Measurements from ENCODE around the gene POLR2J2.
"Not testable (repeated sequence)": the region's sequence is repeated elsewhere in the genome, so short reads cannot be mapped to it uniquely, and the experiment has no call there.

Gene POLR2J2

DNA sequence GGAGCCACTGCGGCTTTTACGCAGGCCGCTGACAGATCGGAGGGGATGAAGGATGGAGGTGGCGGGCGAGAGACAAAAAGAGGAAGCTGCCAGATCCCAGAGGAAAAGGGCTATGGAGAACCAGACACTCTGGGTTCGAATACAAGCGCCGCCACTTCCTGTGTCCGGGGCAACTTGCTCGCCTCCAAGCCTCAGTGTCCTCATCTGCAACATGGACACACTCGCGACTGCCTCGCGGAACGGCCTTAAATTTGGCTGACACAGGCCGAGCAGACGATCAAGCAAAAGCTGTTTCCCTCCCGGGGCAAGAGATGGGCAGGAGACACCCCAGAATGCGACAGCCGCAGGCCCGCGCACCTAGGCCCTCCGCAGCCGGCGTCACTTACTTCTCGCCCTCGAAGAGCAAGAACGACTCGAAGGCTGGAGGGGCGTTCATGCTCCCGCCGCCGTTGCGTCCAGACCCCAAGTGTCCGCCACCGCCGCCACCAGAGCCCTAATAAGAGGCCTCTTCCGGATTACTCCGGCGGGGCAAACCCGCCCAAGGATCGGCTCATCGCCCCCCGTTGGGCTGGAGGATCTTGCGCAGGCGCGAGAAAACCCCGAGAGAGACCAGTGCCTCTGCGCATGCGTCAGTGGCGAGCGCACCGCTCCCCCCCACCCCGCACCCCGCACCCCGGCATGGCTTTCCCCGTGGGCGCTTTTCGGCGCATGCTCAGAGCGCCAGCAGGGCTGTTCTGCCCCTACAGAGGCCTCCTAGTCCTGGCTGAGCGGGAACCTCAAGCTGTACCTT lies at the start of gene POLR2J2:
Gene POLR2J2, minus strand, starts transcription at position 498 of the 790 bp plus-strand sequence. Its CDS starts 62 bp downstream, at position 436.
- not testable (repeated sequence) for DNase-seq (ENCODE audit: low read depth in 1 of 2, low spot score in 1 of 2)

DNA sequence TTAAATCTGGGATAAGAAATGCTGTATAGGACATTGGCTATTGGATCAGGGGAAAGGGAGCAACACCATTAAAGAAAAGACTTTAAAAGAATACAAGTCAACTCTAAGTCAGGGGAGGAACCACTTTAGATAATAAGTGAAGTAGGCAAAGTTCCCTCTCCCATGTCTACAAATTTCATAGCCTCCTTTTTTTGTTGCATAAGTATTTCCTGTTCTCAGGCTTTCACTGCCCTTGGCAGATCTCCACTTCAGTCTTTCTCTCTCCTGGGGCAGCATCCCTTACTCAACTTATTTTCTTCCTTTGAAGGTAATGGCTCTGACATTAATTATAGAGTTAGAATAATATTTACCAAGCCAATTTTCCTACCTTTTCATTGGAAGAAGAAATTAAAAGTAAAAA lies 47.0 kb upstream of the POLR2J2 start:
- not testable (repeated sequence) for DNase-seq (ENCODE audit: low read depth in 1 of 2, low spot score in 1 of 2)

DNA sequence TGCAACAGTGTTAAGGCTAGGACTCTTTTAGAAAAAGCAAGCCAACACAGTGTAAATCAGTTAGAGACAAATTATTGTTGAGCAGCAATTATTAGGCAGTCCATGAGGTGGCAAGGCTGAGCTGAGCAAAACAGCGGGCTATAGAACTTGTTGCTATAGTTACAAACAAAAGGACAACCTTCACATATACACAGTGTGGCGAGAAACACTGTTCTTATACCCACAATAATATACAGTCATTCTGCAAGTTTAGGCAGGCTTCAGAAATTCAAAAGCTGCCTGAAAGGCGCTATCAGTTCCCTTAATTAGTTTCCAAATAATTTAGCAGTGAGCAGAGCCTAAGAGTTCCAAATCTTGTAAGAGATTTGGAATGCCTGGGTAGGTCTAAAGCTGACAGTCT lies 44.3 kb upstream of the POLR2J2 start:
- not testable (repeated sequence) for DNase-seq (ENCODE audit: low read depth in 1 of 2, low spot score in 1 of 2)

DNA sequence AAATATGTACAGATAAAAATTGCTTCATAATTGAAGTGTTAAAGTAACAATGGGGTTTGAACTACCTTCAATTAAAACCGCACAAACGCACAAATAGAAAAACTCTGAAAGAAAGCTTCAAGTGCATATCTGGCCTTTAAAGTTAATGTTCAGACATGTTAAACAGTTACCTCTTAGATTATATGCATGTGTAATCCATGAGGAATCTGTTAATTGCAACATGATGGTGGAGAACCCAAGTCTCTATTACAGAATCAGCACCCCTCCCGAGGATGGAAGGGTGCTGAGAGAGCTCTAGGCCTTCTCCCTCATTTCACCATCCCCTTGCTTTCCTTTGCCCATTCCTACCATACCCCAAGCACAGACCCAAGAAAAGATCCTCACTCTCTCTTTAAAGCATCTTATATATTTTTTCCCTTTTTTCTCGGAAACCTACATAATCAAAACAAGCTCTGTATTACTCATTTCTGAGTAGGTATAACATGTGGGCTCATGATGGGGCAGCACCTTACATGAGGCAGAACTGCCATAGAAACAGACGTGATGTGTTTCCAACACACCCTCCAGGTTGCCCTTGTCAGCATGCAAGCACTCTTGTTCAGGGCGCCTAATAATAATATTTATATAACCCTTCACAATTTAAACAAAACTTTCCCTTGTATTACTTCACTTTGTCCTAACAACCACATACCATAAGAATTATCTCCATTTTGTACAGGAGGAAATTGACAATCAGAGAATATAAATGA lies 43.5 kb upstream of the POLR2J2 start:
- DNase-seq (ENCODE audit: low read depth in 1 of 2, low spot score in 1 of 2), result not testable (repeated sequence)

DNA sequence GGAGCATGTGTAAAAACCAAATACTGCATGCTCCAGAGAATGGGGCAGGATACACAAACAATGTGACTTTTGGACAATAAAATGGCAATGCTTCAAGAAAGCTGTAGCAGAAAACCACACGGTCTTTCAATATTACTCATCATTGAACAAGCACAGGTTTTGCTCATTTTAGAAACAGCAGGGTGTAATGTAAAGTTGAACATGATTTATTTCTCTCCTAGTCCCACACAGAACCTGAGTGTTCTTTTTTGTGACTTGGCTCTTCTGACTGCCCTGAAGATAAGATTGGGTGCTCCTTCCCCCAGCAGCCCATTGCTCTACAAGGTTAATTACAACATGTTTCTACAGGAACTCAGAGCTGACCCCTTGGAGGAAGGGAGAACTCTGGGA lies 42.2 kb upstream of the POLR2J2 start:
- not testable (repeated sequence) for DNase-seq (ENCODE audit: low read depth in 1 of 2, low spot score in 1 of 2)

DNA sequence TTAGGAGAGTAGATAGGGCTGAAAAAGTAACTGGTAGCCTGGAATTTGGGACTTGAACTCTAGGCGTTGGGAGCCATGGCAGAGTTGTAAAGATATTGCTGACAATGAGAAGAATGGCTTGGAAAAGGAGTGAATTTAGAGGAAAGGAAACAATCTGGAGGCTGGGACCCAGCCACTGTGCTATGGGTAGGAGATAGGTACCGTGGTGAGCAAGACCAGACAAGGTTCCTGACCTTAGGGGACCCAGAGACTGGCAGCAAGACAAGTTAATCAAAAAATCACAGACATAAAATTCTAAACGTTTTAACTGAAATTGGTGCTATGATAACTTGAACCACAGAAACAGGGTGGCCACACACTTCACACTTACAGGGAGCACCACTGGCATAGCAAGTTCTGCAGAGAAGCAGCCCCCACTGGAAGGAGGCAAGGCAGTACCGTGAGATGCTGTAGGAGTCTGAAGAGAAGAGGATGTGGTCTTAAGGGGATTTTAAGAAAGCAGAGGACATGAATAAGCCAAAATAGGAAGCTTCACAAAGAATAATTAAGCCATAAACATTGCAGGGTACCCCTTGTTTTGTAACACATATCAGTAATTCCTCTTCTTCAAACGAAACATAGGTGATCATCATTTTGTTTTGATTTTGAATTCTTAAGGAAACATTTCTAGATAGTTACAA lies 41.7 kb upstream of the POLR2J2 start:
- DNase-seq (ENCODE audit: low read depth in 1 of 2, low spot score in 1 of 2), result not testable (repeated sequence)

DNA sequence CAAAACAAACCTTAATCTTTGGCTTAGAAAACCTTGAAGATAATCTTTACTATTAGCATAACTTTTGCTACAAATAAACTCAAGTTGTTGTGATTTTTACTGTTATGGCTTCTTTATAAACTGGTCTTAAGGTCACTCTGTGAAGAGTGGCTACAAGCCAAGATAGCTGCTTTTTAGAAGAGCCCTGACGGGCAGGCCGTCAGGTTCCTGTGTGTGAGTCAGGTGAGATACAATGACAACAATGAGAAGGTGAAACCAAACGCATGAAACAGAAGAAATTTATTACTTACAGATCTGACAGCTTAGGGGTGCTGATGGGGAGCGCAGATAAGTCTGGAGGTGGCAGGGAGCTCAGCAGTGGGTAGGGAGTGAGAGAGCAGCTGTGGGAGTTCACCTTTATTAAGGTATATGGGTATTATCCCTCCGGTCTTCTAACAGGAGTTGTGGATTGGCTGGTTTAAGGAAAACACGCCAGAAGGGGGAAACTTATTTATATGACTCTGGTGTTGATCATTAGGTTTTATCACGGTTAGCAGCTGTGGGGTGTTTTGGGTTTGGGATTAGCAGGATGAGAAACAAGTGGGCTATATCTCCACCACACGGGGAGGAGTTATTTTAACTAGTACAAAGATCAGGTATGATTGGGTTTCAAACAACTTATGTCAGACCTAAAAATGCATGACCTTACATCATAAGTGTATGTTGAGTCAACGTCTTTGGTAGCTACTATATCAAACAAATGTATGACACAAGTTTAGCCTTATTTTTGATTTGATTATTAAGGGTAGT lies 27.7 kb upstream of the POLR2J2 start:
- not testable (repeated sequence) for DNase-seq (ENCODE audit: low read depth in 1 of 2, low spot score in 1 of 2)

DNA sequence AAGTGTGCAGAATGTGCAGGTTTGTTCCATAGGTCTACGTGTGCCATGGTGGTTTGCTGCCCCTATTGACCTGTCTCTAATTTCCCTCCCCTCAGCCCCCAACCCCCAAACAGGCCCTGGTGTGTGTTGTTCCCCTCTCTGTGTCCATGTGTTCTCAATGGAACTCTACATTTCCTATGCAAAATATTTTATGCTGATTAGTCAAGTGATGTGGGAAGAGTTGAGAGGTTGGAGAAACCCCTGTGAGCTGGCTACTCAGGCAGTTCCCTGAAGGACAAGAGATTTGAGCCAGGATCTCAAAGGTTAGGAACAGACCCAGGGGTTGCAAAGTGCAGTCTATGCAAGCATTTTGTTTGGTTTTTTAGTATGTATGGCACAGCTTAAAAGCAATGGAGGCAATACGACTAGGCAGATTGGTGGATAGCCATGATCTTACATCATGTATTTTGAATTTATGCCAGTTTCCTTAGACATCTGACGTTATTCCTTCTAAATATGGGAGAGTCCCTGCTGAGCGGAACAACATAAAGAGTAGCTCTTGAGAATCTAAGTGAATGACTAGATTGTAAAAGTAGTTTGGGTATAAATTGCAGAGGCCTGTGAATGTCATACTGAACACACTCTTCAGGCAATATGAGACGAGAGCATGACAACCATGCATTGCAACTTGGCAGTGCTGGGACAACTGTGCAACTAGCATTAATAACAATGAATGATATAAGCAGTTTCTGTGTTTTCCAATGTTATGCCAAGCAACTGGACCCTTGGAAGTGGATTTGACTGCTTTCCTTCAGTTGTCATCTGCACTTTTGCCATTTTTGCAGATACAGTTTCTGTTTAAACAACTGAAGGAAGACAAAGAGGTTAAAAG lies 26.4 kb upstream of the POLR2J2 start:
- not testable (repeated sequence) for DNase-seq (ENCODE audit: low read depth in 1 of 2, low spot score in 1 of 2)

DNA sequence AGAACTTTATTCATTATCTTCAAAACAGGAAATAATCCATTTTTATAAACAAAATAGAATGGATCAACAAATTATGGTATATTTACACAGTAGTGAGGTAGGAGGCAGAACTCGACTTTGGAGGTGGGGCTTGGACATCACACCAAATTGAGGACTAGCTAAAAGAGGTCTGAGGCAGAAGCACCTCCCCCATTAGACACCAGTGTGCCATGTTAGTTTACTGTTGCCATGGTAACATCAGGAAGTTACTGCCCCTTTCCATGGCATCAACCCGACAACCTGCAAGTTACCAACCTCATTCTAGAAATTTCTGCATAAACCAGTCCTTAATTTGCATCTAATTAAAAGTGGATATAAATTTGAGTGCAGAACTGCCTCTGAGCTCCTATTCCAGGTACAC lies 24.5 kb upstream of the POLR2J2 start:
- DNase-seq (ENCODE audit: low read depth in 1 of 2, low spot score in 1 of 2), result not testable (repeated sequence)

DNA sequence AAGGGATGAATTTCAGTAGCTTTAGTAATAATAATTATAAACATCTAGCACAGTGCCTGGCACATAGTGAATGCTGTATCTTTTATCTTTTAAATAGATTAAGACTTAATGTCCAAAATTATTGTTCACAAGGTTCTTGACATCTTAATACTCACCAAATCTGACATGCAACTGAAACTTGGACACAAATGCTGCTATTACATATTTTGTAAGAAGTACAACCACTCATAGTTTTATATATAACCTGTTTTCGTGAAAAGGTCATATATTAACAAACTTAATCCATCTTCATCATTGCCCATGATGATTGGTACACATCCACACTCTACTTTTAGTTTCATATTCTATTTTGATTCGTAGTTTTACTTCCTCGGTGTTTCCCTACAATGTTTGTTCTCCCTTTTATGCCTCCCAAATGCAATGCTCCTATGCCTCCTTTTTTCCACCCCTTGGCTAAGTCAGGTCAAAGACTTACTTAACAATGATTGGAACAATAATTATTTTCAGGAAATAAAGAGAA lies 23.6 kb upstream of the POLR2J2 start:
- not testable (repeated sequence) for DNase-seq (ENCODE audit: low read depth in 1 of 2, low spot score in 1 of 2)

DNA sequence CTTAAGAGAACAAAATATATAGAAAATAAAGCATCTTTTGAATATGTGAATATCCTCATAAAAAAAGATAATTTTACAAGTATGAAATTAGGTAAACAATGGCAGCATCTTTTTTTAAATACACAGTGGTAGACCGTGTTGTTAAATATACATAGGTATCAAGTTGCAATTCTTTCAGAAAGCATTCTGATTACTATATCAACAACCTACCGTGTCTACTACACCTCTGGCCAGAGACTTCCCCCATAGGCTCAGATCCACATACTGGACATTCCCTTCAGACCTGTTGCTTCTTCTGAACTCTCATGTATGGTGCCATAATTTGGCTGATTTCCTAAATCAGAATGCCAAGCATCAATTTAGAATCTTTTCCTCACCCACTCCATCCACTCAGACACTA lies 22.5 kb upstream of the POLR2J2 start:
- not testable (repeated sequence) for DNase-seq (ENCODE audit: low read depth in 1 of 2, low spot score in 1 of 2)

DNA sequence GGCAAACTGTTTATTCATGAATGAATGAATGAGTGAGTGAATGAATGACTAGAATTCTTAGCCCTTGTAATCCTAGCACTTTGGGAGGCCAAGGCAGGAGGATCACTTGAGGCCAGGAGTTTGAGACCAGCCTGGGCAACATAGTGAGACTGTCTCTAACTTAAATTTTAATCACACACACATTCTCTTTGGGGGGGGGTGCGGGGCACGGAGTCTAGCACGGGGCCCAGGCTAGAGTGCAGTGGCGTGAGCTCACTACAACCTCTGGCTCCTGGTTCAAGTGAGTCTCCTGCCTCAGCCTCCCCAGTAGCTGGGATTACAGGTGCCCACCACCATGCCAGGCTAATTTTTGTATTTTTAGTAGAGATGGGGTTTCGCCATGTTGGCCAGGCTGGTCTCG lies 19.1 kb upstream of the POLR2J2 start:
- not testable (repeated sequence) for DNase-seq (ENCODE audit: low read depth in 1 of 2, low spot score in 1 of 2)

DNA sequence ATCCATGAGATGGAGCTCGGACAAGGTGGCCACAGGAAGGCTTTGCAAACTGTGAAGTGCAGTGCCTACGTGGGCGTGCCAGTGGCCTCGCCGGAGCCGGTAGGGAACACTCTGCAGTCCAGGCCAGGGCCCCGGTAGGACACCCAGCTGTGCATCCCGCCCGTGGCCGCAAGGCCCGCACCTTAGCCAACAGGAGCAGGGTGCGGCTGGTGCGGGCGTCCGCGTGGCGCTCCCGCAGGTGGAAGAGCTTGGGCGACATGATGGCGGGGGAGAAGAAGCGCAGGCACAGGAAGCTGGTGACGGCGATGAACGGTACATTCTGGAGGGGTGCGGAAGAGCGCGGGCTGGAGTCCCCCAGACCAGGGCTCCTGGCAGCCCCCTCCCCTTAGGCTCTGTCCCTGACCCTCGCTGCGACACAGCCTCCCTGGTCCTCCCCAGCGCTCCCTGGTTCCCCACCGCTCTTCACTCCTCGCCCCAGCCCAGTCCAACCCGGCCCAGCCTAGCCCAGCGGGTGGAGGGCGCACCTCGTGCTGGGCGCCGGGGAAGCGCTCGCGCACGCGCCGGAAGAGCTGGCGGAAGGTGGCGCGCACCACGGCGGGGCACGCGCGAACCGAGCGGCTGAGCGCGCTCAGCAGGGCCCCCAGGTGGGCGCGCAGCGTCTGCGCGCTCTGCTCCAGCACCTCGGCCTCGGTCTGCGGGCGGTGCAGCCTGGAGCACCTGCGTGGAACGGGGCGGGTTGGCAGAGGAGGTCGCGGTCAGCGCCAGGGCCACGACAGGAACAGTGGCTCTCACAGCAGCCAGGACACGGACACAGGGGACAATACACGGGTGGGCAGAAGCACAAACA lies 18.2 kb upstream of the POLR2J2 start:
- DNase-seq (ENCODE audit: low read depth in 1 of 2, low spot score in 1 of 2), result not testable (repeated sequence)

DNA sequence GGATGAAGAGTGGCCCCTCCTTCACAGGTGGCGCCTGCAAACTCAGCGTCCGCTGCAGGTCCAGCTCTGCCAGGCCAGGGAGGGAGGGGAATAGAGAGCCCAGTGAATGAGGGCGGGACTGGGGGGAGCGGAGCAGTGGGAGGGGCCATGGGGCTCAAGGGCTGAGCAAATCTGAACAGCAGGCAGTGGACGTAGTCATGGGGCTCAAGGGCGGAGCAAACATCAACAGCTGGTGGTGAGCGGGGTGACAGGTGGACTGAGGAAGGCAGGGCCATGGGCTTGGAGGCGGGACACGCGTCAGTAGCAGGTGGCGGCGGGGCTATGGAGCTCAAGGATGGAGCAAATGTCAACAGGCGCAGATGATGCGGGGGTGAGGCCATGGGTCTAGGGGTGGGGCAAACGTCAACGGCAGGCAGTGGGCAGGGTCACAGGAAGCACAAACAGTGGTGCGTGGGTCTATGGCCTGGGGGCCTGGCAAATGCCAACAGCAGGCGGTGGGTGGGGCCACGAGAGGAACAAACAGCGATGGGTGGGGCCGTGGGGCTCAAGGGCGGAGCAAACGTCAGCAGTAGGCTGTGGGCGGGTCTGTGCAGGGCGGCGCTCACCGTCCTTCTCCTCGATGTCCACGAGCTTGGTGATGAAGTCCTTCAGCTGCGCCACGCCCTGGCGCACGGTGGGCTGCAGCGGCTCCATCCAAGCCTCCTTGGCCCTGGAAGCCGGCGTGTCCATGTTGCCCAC lies 17.0 kb upstream of the POLR2J2 start:
- not testable (repeated sequence) for DNase-seq (ENCODE audit: low read depth in 1 of 2, low spot score in 1 of 2)

DNA sequence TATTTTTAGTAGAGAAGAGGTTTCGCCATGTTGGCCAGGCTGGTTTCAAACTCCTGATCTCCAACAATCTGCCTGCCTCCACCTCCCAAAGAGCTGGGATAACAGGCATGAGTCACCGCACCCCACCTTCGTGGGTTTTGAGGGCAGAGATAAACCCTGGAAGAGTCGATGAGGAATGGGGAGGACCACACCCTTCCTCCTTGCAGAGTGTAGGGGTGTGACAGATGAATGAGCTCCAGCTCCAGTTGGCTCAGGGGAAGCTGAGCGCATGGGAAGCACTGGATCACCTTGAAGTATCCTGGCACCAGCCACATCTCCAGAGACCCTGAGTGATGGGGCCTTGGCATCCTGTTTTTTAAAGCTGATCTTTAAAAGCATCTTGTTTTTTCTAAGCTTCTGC lies 11.1 kb upstream of the POLR2J2 start:
- not testable (repeated sequence) for DNase-seq (ENCODE audit: low read depth in 1 of 2, low spot score in 1 of 2)

DNA sequence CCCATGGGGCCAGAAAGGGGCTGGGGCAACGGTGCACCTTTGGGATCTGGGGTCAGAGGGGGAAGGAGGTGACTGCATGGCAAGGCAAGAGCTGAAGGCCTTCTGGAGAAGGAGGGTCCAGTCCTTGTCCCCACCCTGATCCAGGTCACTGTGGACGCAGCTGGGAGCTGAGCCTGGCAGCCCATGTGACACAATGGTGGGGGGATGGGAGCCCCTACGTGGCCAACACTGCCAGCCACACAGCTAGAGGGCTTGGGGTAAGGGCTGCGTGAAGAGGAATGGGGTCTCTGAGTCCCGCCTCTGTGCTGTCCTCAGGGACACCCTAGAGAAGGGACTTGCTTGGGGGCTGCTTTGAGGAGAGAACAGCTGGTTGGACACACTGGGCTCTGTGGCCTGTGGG lies 9.3 kb upstream of the POLR2J2 start:
- DNase-seq (ENCODE audit: low read depth in 1 of 2, low spot score in 1 of 2), result not testable (repeated sequence)

DNA sequence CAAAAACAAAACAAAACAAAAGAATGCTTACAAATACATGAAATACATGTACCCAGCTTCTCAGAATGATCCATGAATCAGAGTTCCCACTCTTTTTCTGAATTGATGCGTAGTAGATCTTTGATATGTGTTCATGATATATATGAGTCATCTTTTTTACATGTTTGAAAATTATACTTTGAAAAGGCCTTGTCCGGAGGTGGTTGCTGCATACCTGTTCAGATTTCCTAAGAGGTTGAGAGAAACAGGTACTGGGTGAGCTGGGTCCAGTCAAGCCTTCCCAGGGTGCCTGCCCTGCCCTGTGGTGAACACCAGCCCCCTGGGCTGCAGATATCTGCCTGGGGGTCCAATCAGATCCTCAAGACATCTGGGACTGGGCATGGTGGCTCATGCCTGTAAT lies 4.1 kb upstream of the POLR2J2 start:
- DNase-seq (ENCODE audit: low read depth in 1 of 2, low spot score in 1 of 2), result peak in 1 of 2 donors; percentile 15

DNA sequence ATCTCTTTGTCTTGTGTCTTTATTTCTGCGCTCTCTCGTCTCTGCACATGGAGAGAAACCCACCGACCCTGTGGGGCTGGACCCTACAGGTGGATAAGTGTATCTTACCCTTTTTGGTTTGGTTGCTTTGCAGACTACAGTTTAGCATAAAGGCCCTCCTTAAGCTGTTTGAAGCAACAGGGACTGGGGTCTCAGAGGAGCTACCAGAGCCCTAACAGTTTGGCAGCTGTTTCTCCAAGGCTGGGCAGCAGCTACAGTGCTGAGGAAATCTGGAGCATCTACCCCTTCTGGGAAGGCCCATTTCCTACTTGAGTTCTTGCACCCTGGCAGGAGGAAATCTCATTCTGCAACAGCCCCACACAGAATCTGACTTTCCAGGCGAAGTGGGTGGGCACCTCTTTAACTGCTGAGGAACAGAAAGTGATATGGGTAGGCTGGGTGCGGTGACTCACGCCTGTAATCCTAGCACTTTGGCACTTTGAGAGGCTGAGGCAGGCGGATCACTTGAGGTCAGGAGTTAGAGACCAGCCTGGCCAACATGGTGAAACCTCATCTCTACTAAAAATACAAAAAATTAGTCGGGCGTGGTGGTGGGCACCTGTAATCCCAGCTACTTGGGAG lies 2.1 kb upstream of the POLR2J2 start:
- not testable (repeated sequence) for DNase-seq (ENCODE audit: low read depth in 1 of 2, low spot score in 1 of 2)

All from activated CD4-positive, alpha-beta T cell treated with anti-CD3 and anti-CD28 coated beads, Interleukin-2, amount 50 U/mL, for 24 hours (primary cell).